Stimulated activated CD4-positive, alpha-beta T cell treated with anti-CD3 and anti-CD28 coated beads, Interleukin-15, amount 100 ng/mL, for 24 hours (primary cell): ENCODE data around the gene ANTXR1.

ENCODE experiments used
- DNase-seq: peaks from one replicate; pipeline ENCODE4 v3.0.0-alpha.2; 2020

Gene ANTXR1

DNA sequence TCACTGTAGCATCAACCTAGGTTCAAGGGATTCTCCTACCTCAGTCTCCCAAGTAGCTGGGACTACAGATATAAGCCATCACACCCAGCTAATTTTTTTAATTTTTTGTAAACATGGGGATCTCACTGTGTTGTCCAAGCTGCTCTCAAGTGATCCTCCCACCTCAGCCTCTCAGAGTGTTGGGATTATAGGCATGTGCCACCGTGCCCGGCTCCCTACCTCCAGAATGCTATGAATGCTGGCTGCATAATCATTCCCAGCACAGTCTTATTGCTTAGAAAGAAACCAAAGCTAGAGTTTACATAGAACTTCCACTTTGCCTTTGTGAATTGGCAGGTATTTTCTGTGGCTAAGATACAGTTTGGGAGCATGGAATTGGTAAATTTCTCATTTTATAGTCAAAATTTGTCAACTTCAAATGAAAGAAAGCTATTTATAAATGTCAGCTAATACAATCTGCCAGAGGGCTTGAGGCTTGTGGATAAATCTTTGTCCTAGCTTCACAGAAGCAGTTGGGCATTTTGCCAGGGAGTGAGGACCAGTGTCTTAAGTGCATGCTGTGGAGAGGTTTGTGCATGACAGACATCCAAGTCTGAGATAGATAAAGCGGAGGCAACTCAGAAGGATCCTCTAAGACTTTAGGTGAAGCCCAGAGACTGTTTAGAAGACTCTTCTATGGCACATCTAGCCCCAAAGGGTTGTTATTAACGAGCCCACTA is 175.4 kb downstream of the ANTXR1 start:
- DNase-seq: no peak

DNA sequence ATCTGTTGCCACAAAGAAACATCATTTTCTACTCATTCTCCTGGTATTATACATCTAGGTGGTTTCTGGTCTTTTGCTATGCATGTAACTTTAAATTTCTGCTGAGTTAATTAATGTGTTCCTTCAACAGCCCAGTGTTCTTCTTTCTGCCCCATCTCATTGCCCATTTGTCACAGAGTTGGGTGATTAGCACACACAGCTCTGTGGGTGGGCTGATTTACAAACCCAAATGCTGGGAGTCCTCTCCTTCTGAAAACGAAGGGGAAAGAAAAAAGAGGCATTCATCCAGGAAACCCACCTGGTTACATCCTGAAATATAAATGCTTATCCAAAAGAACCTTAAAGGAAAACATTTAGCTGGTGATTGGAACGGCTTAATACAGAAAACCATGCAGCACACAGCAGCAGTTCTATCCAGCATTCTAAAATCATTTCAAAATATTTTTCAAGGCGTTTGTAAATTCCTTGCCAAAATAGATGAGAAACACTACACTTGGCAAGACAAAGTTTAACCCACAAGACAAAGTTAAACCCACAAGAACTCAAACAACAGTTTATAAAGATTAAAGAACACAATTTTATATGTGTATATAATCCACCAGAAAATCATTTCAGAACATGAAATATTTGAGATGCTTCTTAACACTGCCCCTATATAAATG is 177.9 kb downstream of the ANTXR1 start:
- no peak for DNase-seq

DNA sequence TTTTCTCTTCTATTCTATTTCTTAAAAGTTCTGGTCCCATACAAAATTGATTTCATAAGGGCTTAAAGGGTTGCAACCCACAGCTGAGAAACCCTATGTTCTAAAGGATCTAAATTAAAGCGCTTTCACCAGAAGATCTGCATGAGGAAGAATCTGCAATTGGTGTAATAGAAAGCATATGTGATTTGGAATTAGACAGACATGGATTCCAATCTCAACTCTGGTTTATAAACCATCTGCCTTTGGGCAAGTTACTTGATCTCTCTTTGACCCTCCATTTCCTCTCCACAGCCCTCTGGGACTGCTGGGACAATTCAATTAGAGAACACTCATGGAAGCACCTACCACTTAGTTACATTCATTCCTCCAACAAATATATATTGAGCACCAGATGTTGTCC is 178.7 kb downstream of the ANTXR1 start:
- no peak for DNase-seq

DNA sequence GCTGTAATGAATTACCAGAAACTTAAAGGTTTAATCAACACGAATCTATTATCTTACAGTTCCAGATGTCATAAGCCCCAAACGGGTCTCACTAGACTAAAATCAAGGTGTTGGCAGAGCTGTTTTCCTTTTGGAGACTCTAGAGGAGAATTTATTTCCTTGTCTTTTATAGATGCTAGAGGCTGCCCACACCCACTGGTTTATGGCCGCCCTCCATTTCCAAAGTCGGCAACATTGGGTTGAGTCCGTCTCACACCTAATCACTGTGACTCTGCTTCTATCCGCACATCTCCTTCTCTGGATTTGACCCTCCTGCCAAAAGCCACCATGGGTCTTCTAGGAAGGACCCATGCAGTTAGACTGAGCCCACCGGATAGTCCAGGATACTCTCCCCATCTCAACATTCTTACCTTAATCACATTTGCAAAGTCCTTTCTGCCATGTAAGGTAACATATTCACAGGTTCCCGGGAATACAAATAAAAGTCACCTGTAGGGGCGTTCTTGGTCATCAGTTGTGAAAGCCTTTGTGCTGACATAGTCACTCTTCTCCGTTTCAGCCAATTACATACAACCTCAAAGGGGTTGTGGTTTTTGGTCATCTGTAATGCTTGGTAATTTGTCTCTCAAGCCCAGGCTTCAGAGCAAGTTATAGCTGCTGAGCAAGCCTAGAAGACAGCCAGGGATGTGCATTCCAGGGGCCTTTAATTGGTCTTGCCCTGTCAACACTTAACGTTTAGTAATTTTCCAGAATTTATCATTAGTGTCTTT is 179.4 kb downstream of the ANTXR1 start:
- DNase-seq: no peak

DNA sequence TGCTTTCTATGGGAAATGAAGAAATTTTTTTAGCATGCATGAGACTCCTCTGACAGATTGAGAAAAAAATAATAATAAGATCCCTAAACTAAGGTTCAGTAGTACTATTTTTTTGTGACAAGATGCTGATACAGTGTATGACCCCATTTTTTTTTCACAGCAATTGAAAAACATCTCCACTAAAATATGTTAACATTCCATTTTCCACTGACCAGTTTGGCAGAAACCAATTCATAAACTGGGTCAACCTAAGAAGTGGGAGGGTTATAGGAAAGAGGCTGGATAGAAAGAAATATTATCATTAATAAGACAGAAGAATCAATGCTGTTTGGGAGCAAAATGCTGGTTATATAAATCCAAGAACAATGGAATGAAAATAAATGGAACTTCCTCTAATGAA is 182.7 kb downstream of the ANTXR1 start:
- DNase-seq: no peak

DNA sequence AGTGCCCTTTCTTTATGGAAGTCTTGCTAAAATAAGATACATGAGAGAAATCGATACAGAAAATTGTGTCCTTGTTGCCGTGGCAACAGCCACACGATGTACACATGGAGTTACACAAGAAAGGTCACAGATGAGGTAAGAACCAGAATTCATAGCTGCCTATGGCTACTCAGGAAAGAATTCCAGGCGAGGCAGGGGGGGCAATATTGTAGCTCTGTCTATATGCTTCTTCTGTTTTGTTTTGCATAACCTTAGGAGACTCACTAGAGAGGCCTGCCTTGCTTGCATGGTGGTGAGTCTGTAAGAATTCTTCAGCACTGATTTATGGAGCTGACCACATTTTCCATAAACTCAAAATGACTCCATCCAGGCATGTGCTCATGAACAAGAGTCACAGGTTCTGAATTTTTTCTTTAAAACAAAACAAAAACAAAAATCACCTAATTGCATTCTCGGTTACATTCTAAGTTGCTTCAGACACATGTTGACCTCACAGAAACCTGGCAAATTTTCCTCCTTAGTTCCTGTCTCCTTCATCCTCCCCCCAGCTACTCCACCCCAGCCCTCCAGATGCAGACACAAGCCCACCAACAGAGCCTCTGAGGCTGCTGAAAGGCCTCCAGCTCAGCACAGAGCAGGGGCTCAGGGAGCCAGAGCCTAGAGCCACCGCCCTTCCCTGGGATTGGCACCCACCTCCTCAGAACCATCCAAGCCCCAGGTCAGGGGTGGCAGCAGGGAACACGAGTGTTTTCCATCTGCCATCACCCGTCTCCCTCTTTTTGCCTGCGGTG is 183.5 kb downstream of the ANTXR1 start:
- DNase-seq: no peak

DNA sequence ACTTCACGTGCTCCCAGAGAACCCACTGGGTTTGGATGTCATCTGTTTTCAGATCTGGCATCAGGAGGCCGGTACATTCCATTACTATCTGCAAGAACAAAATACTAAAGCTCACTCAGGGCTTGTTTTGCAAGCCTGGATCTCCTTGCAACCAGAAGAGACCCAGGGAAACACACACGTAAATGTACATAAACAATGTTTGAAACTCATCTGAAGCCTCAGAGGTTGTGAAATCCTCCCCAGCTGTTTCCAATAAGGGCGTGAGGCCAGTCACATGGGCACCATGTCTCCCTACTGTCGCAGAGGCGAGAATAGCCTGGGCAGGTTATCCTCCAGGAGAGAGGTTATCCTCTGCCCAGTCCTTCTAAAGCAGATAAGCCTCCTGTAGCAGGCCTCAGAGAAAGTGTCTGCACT is 187.1 kb downstream of the ANTXR1 start:
- DNase-seq: no peak

DNA sequence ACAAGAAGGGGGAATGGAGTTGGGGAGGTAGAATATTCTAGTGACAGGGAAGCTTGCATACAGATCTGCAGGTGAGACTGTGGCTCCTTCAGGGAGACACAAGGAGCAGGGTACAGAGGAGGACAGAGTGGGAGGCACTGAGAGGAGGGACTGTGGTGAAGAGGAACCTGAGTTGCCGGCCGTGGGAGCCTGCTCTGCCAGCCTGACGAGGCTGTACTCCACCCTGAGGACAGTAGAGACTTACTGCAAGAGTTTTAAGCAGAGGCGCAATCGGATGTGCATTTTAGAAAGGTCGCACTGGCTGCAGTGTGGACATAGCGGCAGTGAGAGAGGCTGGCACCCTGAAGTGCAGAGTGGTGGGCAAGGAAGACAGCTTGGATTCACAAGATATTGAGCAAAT is 188.3 kb downstream of the ANTXR1 start:
- DNase-seq: no peak

DNA sequence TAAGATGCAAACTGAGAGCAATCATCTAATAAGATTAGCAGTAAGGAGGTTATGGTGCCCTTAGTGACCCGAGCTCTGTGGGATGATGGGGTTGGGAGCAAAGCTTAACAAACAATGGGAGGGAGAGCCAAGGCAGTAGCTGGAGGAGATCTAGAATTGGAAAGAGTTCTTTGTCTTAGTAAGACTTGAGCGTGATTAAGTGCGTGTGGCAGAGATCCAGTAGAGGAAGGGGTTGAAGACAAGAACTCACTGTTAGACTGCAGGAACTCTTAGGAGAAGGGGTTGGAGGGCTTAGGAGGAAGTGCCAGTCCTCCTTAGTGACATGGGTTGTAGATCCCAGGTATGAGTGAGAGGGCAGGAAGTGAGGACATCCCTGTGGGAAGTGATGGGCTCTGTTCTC is 189.3 kb downstream of the ANTXR1 start:
- DNase-seq: no peak

DNA sequence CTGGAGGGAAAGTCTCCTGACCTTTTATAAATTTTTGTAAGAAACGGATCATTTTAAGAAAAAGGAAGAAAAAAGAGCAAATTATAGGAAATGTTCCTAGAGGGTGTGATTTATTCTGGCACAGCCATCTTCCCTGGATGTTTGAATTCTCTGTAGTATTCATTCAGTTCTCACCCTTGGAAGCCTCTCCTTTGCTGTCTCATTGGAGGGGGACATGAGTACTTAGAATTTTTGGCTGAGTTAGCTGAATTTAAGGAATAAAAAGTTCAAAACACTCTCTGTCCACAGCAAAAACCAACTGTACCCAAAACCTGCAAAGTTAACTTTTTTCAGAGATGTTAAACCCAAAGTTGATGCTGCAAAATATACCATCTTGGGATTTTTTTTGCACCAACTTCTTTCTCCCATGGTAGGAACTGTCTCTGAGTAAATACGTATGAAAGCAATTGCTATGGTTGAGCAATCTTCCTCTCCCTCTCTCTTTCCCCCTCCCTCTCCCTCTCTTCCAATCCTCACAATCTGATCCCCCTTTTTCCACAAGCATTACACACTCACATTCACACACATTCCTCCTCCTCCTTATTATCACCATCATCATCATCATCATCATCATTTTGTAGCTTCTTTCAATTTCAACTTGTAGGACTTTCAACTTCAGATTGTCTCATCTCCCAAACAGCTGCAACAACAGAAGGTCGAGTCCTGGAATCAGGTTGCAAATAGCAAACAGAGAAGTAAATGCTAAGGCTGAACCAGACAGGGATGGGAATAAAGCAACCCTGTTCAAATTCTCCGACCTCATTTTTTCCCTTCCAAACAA is 190.4 kb downstream of the ANTXR1 start:
- DNase-seq: no peak

DNA sequence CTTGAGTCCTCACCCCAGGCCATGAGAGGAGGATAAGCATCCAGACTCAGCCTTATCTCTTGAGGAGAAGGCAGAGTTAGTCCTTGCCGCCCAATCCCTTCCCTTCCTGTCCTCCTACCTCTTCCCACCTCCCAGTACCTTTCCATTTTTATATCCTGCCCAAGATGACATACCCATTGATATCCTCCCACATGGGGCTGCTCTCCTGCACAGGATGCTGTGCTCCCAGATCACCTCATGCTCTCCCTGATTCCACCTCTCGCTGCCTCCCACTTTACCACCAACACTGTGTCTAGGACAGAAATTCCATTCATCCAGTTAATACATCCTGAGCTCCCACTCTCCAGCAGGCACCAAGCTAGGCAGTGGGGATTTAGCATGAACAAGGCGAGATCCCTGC is 191.7 kb downstream of the ANTXR1 start:
- no peak for DNase-seq

DNA sequence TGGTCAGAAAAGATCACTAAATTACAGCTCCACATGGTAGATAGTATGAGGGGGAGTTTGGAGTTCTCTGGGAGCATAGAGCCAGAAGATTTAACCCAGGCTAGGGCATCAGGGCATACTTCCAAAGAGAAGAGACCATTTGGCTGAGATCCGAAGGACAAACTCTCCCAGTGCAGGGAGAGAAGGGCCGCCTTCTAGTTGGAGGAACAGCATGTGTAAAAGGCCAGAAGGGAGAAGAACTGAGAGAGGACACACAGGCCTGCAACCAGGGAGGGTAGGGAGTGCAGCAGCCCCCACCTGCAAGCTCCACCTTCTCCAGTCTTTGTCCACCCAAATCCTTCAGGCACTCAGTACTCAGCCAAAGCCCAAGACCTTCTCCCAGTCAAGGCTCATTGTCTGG is 192.1 kb downstream of the ANTXR1 start:
- no peak for DNase-seq

DNA sequence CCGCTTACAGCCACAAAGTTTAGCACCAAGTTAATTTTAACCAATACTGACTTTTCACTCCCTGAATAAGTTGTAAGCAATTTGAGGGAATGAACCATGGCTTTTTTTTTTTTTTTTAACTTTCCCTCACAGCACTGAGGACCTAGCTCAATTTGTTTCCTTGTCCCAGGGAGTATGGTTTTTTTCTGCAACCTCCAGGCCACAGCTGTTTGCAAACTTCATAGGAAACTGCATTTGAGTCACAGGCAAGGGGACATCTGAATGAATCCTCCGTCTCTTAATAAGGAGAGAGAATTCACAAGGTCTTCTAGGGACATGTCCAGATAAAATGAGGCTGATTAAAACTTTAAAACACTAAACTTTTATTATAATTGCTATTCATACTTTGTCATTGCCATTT is 192.5 kb downstream of the ANTXR1 start:
- no peak for DNase-seq

DNA sequence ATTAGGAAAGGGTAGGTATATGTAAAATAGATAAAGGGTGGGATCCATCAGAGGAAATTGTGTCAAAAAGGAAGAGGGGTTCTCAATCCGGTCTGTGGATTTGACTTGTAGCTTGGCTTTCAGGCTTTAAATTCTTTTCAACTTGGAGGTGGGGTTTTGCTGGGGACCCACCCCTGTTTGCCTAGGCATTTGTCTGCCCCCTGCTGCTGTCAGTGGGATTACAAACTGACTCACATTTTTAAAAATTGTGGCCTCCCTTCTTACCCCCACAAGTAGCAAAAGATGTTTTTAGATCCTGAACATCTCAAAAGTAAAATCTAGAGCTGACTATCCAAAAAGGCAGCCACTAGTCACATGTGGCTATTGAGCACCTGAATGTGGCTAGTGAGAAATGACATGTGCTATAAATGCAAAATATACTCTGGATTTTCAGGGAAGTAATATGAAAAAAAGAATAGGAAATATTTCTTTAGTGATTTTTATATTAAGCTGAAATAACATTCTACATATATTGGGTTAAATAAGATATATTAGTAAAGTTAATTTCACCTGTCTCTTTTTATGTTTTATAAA is 195.1 kb downstream of the ANTXR1 start:
- DNase-seq: no peak

DNA sequence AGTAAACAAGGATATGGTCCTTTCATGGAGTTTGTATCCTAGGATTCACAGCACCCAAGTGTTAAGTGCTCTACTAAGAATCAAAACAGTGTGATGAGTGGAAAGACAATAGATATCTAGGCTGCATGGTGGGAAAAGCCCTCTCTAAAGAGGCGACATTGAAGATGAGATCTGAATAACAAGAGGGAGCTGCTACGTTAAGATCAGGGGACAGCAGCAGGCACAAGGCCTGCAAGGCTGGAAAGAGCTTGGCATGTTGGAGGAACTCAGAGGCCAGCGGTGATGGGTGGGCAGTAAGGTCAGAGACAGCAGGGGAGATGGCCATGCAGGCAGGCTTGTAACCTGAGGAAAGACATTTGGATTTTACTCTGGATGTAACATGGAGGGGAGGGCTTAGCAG is 196.5 kb downstream of the ANTXR1 start:
- DNase-seq: no peak

DNA sequence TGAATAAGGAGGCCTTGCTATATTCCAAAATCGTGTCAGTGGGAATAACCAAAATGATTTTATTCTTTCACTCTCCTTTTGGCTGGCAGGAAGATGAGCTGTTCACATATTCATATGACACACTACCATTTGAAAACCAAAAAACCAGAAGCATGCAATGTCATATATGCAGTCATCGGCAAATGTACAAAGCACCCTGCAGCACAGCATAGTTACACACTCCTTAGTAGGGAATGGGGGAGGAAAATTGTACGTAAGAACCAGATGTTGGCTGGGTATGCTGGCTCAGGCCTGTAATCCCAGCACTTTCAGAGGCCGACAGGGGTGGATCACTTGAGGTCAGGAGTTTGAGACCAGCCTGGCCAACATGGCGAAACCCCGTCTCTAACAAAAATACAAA is 197.4 kb downstream of the ANTXR1 start:
- DNase-seq: no peak

DNA sequence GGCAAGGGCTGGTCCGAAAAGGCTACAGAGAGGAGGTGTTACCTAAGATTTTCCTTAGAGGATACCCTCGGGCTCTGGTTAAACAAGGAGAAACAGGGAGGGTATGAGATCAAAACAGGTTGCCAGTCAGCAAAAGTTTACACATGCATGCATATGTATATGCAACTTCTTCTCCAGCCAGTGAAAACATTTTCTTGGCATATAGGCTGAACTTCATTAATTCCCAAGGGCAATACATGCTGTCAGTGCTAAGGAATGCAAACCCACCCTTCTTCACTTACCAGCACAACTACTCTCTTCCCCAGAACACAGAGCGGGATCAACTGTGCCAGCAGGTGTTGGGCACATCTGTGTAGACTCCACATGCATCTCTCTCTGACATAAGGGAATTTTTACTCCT is 198.1 kb downstream of the ANTXR1 start:
- no peak for DNase-seq

DNA sequence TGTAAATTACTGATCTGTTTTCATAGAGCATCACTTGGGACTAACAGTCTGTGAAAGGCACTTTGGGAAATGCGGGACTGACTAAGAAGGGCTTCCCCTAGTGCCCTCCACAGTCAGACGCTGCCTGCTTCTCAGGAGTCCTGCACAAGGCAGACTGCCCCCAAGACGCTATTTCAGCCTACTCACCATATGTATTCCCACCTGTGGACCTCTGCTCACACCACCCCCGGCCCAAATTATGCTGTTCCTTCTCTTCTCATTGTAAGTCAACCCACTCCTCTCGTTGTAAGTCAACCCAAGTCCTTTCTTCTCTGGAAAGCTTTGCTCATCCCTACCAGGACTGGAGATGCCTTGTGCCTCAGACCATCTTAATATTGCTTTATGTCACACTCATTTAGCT is 198.7 kb downstream of the ANTXR1 start:
- no peak for DNase-seq

DNA sequence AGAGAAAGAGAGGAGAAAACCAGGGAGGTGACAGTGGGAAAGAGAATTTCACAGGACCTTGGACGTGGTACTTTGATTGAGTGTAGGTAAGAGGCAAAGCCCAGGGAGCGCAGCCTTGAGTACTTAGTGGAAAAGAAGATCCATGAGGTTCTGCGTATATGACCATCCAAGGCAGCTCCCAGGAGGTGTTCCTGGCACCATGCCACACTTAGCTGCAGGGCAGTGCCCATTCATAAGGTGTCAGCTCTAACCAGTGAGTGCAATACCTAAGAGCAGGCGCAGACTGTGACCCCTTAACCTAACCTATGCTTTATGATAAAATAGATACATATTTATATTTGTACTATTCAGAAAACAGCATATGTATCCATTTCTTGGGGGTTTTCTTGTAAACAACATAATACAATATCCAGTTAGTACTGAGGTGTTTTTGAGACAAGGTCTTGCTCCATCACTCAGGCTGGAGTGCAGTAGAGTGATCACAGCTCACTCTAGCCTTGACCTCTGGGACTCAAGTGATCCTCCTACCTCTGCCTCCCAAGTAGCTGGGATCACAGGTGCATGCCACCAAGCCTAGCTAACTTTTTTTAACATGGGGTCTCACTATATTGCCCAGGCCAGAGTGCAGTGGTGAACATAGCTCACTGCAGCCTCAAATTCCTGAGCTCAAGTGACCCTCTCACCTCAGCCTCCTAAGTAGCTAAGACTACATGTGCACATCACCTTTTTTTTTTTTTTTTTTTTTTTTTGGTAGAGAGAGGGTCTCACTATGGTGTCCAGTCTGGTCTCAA is 199.5 kb downstream of the ANTXR1 start:
- no peak for DNase-seq

DNA sequence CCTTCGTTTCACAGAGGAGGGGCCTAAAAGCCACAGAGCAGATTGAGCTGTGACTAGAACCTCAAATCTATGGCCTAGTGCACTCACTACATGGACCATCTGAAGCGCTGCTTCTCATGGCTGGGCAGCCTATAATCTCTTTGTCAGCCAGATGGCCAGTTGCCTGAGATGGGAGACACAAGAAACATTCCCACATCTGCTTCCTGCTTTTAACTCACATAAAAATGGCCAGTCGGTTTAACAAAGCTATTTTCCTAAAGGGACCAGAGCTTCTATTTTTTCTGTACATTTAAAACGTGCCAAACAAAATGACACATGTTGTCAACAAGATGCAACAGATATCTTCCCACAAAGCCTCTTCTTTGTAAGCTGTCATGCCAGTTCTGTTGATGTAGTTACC is 200.2 kb downstream of the ANTXR1 start:
- DNase-seq: no peak

DNA sequence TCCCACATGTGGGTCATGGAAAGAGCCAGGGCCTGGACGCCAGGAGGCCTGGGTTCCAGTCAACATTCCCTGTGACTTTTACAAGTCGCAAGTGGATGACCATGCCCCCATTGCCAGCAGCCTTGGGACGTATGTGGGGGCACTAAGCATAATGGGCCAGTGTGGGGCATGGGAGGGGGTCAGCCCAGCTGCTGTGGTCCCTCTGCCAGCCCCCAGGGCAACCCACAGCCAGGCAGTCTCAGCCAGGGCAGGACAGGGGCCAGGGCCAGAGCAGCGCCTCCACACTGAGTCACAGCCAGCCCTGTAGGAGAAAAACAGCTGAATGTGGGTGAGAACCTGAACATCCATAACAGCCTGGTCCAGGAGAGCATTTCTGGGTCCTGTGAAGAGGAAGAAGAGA is 200.8 kb downstream of the ANTXR1 start:
- no peak for DNase-seq
